Small intestine (tissue), 16 donors: ENCODE data around the gene MCCC1. TPM values are rescaled to one million over a fixed set of nuclear protein-coding genes. Genes with fewer than 3 reads are reported as not detected.

ENCODE experiments used
- DNase-seq, 2 donors: peaks; one replicate each; pipeline versions ENCODE4 v3.0.0 to v3.0.0-alpha.2; 2013
- FAIRE-seq: peaks from 2 replicates; lab custom pipeline; 2012; peaks lifted over from hg19 to GRCh38; lab: Jason Lieb, UNC
- H3K27ac ChIP-seq, 3 donors: one replicate each; pipeline ENCODE4 v1.5.1; 2013; ENCODE audit warnings: low read length in 2 of 3, mild to moderate bottlenecking in 2 of 3, control low read depth in 1 of 3, inconsistent platforms in 1 of 3, low read depth in 1 of 3, moderate library complexity in 1 of 3
- H3K27me3 ChIP-seq, 3 donors: one replicate each; pipeline ENCODE4 v1.6.1; 2013; ENCODE audit warnings: low read length in 3 of 3, inconsistent platforms in 1 of 3; ENCODE audit not compliant: control insufficient read depth in 3 of 3, insufficient read depth in 3 of 3
- H3K36me3 ChIP-seq, 3 donors: one replicate each; pipeline ENCODE4 v1.6.1; 2013; ENCODE audit warnings: low read length in 3 of 3, inconsistent platforms in 1 of 3, low read depth in 1 of 3, mild to moderate bottlenecking in 1 of 3, moderate library complexity in 1 of 3; ENCODE audit not compliant: control insufficient read depth in 3 of 3, insufficient read depth in 2 of 3
- H3K4me1 ChIP-seq, 3 donors: one replicate each; pipeline ENCODE4 v1.6.1; 2013; ENCODE audit warnings: low read length in 2 of 3, inconsistent platforms in 1 of 3, low read depth in 1 of 3, mild to moderate bottlenecking in 1 of 3, moderate library complexity in 1 of 3; ENCODE audit not compliant: control insufficient read depth in 3 of 3, insufficient read depth in 2 of 3
- H3K4me3 ChIP-seq, 3 donors: one replicate each; pipeline ENCODE4 v1.5.1; 2013; ENCODE audit warnings: low read length in 3 of 3, control low read depth in 1 of 3, inconsistent platforms in 1 of 3, low read depth in 1 of 3, mild to moderate bottlenecking in 1 of 3, moderate library complexity in 1 of 3
- H3K9me3 ChIP-seq, 2 donors: one replicate each; pipeline ENCODE4 v1.6.1; 2013; ENCODE audit warnings: low read depth in 1 of 2, low read length in 1 of 2; ENCODE audit not compliant: control insufficient read depth in 2 of 2, insufficient read depth in 1 of 2
- WGBS, 3 donors: extraction: QIAGEN DNeasy Blood & Tissue Kit; methylation state at CpG; one replicate each; pipeline ENCODE4 v1.1.7; 2013; 5-methylcytosine and 5-hydroxymethylcytosine counted together
- long read RNA-seq, 10 donors: transcript quantifications; one replicate each; lab custom pipeline, GENCODE V29; 2026
- polyA plus RNA-seq, 4 donors: library from polyadenylated mRNA; stranded (reverse) in 3 of 4; unstranded in 1 of 4; fragments of 200-250 nt in 3 of 4; fragments of 120-200 nt in 1 of 4; gene quantifications; one replicate each; pipeline versions ENCODE4 v1.2.1 to v1.2.3, GENCODE V29; 2013
- donor health status: healthy with polysubstance abuse.
- donor health status: control.
- donor health status: control.
- donor health status: Bipolar disorder and iron deficiency.
- donor health status: healthy.

Gene MCCC1
- polyA plus RNA-seq: 10 to 100 TPM; 22.6 to 31.0 (median 28.4) TPM
- long read RNA-seq, donor 1: 0 reads
- long read RNA-seq, donor 2, partial matches to known transcripts: 0 of 1 reads
- long read RNA-seq, donor 2, other reads (novel, unspliced or antisense): 0 of 1 reads
- long read RNA-seq, donor 3, partial matches to known transcripts: 0 of 4 reads
- long read RNA-seq, donor 3, other reads (novel, unspliced or antisense): 0 of 4 reads
- long read RNA-seq, donor 4: 0 reads
- long read RNA-seq, donor 5, partial matches to known transcripts: 0 of 2 reads
- long read RNA-seq, donor 5, other reads (novel, unspliced or antisense): 0 of 2 reads
- long read RNA-seq, donor 6, transcript MCCC1-201 (19 exons, 2,545 nt): major isoform, 9 of 9 reads
- long read RNA-seq, donor 6, partial matches to known transcripts: 0 of 9 reads
- long read RNA-seq, donor 6, other reads (novel, unspliced or antisense): 0 of 9 reads
- long read RNA-seq, donor 7: 0 reads
- long read RNA-seq, donor 8: 0 reads
- long read RNA-seq, donor 9: 0 reads
- long read RNA-seq, donor 10, partial matches to known transcripts: 0 of 3 reads
- long read RNA-seq, donor 10, other reads (novel, unspliced or antisense): 0 of 3 reads

DNA sequence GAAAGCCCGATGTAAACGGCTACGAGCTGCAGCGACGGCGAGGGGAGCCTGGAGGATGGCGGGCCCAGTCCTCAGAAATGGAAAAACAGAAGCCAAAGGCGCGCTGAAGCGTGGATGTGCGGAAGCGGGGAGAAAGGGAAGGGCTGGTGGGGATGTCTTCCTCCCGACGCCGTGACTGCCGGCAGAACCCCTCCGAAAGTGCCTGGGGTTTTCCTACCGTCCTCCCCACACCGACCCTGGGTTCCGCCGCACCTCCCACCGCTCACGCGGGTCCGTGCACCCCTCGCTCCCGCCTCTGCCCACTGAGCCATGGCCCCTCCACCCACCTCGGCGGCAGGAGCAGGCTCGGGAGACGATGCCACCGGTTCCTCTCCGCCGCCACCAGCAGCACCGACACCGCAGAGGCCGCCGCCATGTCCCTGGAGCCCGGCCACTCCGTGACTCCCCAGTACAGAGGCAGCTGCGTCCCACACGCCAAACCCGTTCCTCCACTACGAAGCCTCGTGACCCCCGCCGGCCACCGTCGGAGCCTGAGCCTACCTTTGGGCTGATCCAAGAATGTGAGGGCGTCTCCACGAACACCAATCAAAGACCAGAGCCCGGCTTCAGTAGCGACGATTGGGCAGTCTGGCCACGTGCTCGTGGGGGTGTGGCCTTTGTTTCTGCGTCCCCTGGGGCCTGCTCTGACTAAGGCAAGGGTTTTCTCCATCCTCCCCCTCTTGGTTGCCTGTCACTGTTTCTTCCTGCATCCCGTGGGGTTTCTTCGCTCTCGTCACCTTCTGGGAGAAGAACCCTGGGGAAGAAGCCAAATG lies at the start of gene MCCC1:
TSS of gene MCCC1 (minus strand) at position 471 of the 812 bp plus-strand sequence. CDS start at position 415, 56 bp downstream.
- 0 to 4% (median 1%) methylated on average over 52 to 60 of the region's 60 CpGs for WGBS, 3 donors
- peaks cover 0 to 3% (median 0%) of the 10 kb centered on the region in 3 donors for H3K4me1 ChIP-seq
- peaks cover 0 to 2% (median 0%) of the 10 kb centered on the region in 3 donors for H3K36me3 ChIP-seq
- H3K4me3 ChIP-seq: peak within 1 kb of the TSS; percentile 90 to 93 (median 92)
- no peaks in the 10 kb centered on the region for H3K27me3 ChIP-seq
- no peaks in the 10 kb centered on the region for H3K9me3 ChIP-seq
- DNase-seq (peak; percentile 98 to 100), FAIRE-seq (no peak)
- peak within 1 kb of the TSS; percentile 79 to 95 (median 84) for H3K27ac ChIP-seq

DNA sequence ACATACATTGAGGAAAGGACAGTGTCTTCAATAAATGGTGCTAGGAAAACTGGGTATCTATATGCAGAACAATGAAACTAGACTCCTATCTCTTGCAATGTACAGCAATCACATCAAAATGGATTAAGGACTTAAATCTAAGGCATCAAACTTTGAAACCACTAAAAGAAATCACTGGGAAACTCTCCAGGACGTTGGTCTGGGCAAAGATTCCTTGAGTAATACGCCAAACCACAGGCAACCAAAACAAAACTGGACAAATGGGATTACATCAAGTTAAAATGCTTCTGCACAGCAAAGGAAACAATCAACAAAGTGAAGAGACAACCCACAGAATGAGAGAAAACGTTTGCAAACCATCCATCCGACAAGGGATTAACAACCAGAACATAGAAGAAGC lies 48.8 kb upstream of the MCCC1 start:
- H3K4me3 ChIP-seq: no peak overlapping the region
- no peaks in the 10 kb centered on the region for H3K9me3 ChIP-seq
- no peak overlapping the region for H3K27ac ChIP-seq
- no peak for DNase-seq
- FAIRE-seq: no peak
- no peaks in the 10 kb centered on the region for H3K27me3 ChIP-seq
- WGBS, 3 donors: 64 to 74% (median 72%) methylated on average over 4 of the region's 4 CpGs
- H3K4me1 ChIP-seq: no peaks in the 10 kb centered on the region
- H3K36me3 ChIP-seq: no peaks in the 10 kb centered on the region

DNA sequence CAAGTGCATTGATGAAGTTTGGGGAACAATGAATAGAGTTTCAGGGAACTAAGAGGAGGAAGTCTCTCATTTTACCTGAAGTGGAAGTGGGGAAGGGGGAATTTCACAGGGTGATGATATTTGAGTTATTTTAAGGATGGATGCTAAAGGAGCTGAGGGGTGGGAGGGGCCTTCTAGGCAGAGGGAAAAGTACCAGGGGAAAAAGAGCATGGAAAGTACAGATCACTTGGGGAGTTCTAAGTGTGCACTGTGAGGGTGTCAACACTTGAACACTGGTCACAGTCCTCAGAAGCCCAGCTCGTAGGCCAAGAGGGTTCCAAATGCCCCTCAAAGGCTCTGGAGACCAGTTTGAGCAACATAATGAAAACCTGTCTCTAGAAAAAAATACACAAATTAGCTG lies 45.1 kb upstream of the MCCC1 start:
- WGBS, 3 donors: 69 to 85% (median 79%) methylated on average over 1 of the region's 1 CpG
- no peaks in the 10 kb centered on the region for H3K36me3 ChIP-seq
- no peaks in the 10 kb centered on the region for H3K27me3 ChIP-seq
- H3K4me1 ChIP-seq: no peaks in the 10 kb centered on the region
- DNase-seq (no peak), FAIRE-seq (no peak)
- H3K4me3 ChIP-seq: no peak overlapping the region
- no peaks in the 10 kb centered on the region for H3K9me3 ChIP-seq
- H3K27ac ChIP-seq: no peak overlapping the region

- no peak overlapping the region for H3K27ac ChIP-seq
- no peaks in the 10 kb centered on the region for H3K27me3 ChIP-seq
- no peaks in the 10 kb centered on the region for H3K9me3 ChIP-seq
- H3K36me3 ChIP-seq: no peaks in the 10 kb centered on the region
- DNase-seq: no peak
- FAIRE-seq: no peak
- no peaks in the 10 kb centered on the region for H3K4me1 ChIP-seq
- no peak overlapping the region for H3K4me3 ChIP-seq
- WGBS, 3 donors: 62 to 69% (median 66%) methylated on average over 11 of the region's 11 CpGs
These were observed 42.9 kb upstream of the MCCC1 start for GRCh38 chr3:183142199-183142598.

- WGBS, 3 donors: 84 to 94% (median 86%) methylated on average over 2 of the region's 2 CpGs
- Histone ChIP-seq H3K27ac (no peak overlapping the region), H3K27me3 (peaks cover 0 to 4% (median 0%) of the 10 kb centered on the region in 3 donors), H3K4me1 (no peaks in the 10 kb centered on the region), H3K9me3 (peaks cover 0 to under 1% of the 10 kb centered on the region in 2 donors), H3K4me3 (no peak overlapping the region), H3K36me3 (no peaks in the 10 kb centered on the region)
- DNase-seq: no peak
- FAIRE-seq: no peak
These were observed 35.5 kb upstream of the MCCC1 start for GRCh38 chr3:183134844-183135243.

GRCh38 chr3:183132409-183132808 lies 33.1 kb upstream of the MCCC1 start:
- Histone ChIP-seq H3K4me1 (no peaks in the 10 kb centered on the region), H3K27ac (no peak overlapping the region), H3K27me3 (peaks cover 0 to 4% (median 0%) of the 10 kb centered on the region in 3 donors), H3K9me3 (peaks cover 0 to 7% of the 10 kb centered on the region in 2 donors), H3K4me3 (no peak overlapping the region), H3K36me3 (no peaks in the 10 kb centered on the region)
- FAIRE-seq (no peak), DNase-seq (no peak)
- WGBS, 3 donors: 51 to 63% (median 56%) methylated on average over 6 of the region's 6 CpGs

- H3K9me3 ChIP-seq: peaks cover 0 to 7% of the 10 kb centered on the region in 2 donors
- FAIRE-seq (no peak), DNase-seq (no peak)
- H3K4me1 ChIP-seq: no peaks in the 10 kb centered on the region
- 66 to 73% (median 69%) methylated on average over 4 of the region's 4 CpGs for WGBS, 3 donors
- peaks cover 0 to 4% (median 0%) of the 10 kb centered on the region in 3 donors for H3K27me3 ChIP-seq
- no peak overlapping the region for H3K27ac ChIP-seq
- no peak overlapping the region for H3K4me3 ChIP-seq
- no peaks in the 10 kb centered on the region for H3K36me3 ChIP-seq
These were observed 32.4 kb upstream of the MCCC1 start for GRCh38 chr3:183131735-183132134.

GRCh38 chr3:183131186-183131725 lies 32.0 kb upstream of the MCCC1 start:
- Histone ChIP-seq H3K27ac (no peak overlapping the region), H3K4me1 (no peaks in the 10 kb centered on the region), H3K36me3 (no peaks in the 10 kb centered on the region), H3K9me3 (peaks cover 0 to 7% of the 10 kb centered on the region in 2 donors), H3K27me3 (peaks cover 0 to 4% (median 0%) of the 10 kb centered on the region in 3 donors), H3K4me3 (no peak overlapping the region)
- FAIRE-seq: no peak
- DNase-seq: no peak
- 66 to 90% (median 73%) methylated on average over 4 of the region's 4 CpGs for WGBS, 3 donors
